ENCODE measurements around the gene WDR12. TPM values are rescaled to one million over a fixed set of nuclear protein-coding genes. Genes with fewer than 3 reads are reported as not detected.
"Not testable (repeated sequence)": the region's sequence is repeated elsewhere in the genome, so short reads cannot be mapped to it uniquely, and the experiment has no call there.

WDR12 gene
- total RNA-seq, 1 donor from 2014 or later, result 33.5 TPM

GRCh38 chr2:202933958-202934357, 22.5 kb upstream of the WDR12 start:
- no peak for TF ChIP-seq CTCF (IDR thresholded peaks at IDR 0.05; ENCODE audit: unreplicated experiment)
- Mint-ChIP-seq H3K36me3 (ENCODE audit: low read depth, unreplicated experiment) (peaks cover 13% of the 10 kb centered on the region), H3K27me3 (ENCODE audit: unreplicated experiment) (peaks cover 2% of the 10 kb centered on the region), H3K4me3 (ENCODE audit: unreplicated experiment) (no peak overlapping the region), H3K9me3 (ENCODE audit: unreplicated experiment) (no peaks in the 10 kb centered on the region), H3K27ac (ENCODE audit: unreplicated experiment) (no peak overlapping the region), H3K4me1 (ENCODE audit: unreplicated experiment) (peaks cover 5% of the 10 kb centered on the region)
- no peak for DNase-seq (ENCODE audit: low spot score)

DNA sequence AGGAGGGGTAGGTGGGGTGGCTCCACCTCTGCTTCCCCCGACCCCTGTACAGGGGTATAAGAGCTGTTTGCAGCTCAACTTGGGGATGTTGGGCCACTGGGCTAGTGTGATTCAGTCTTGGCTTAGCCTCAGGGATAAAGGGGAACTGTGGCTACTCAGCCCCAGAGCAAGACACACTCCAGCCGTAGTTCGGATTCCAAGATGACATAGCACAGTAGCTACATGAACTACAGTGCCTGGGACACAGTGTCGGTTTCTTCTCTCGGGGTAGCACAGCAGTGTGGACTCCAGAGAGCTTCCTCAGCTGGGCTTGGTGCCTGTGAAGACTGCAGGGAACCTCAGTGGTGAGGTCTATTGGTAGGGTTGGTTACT, 21.7 kb upstream of the WDR12 start:
- H3K27me3 Mint-ChIP-seq (ENCODE audit: unreplicated experiment), result peaks cover 2% of the 10 kb centered on the region
- H3K9me3 Mint-ChIP-seq (ENCODE audit: unreplicated experiment), result no peaks in the 10 kb centered on the region
- peaks cover 13% of the 10 kb centered on the region for H3K36me3 Mint-ChIP-seq (ENCODE audit: low read depth, unreplicated experiment)
- no peak overlapping the region for H3K4me3 Mint-ChIP-seq (ENCODE audit: unreplicated experiment)
- no peak overlapping the region for H3K27ac Mint-ChIP-seq (ENCODE audit: unreplicated experiment)
- TF ChIP-seq CTCF (IDR thresholded peaks at IDR 0.05; ENCODE audit: unreplicated experiment), result no peak
- no peak for DNase-seq (ENCODE audit: low spot score)
- H3K4me1 Mint-ChIP-seq (ENCODE audit: unreplicated experiment), result peaks cover 5% of the 10 kb centered on the region

GRCh38 chr2:202932425-202933138, 21.1 kb upstream of the WDR12 start:
- Mint-ChIP-seq H3K4me3 (ENCODE audit: unreplicated experiment) (no peak overlapping the region), H3K36me3 (ENCODE audit: low read depth, unreplicated experiment) (peaks cover 13% of the 10 kb centered on the region), H3K27ac (ENCODE audit: unreplicated experiment) (no peak overlapping the region), H3K9me3 (ENCODE audit: unreplicated experiment) (no peaks in the 10 kb centered on the region), H3K4me1 (ENCODE audit: unreplicated experiment) (peaks cover 5% of the 10 kb centered on the region), H3K27me3 (ENCODE audit: unreplicated experiment) (peaks cover 2% of the 10 kb centered on the region)
- no peak for DNase-seq (ENCODE audit: low spot score)
- TF ChIP-seq CTCF (IDR thresholded peaks at IDR 0.05; ENCODE audit: unreplicated experiment), result no peak

GRCh38 chr2:202918860-202919259, 7.4 kb upstream of the WDR12 start:
- Mint-ChIP-seq H3K27ac (ENCODE audit: unreplicated experiment) (no peak overlapping the region), H3K27me3 (ENCODE audit: unreplicated experiment) (no peaks in the 10 kb centered on the region), H3K9me3 (ENCODE audit: unreplicated experiment) (no peaks in the 10 kb centered on the region), H3K36me3 (ENCODE audit: low read depth, unreplicated experiment) (peaks cover 5% of the 10 kb centered on the region), H3K4me1 (ENCODE audit: unreplicated experiment) (no peaks in the 10 kb centered on the region), H3K4me3 (ENCODE audit: unreplicated experiment) (no peak overlapping the region)
- no peak for TF ChIP-seq CTCF (IDR thresholded peaks at IDR 0.05; ENCODE audit: unreplicated experiment)
- no peak for DNase-seq (ENCODE audit: low spot score)

DNA sequence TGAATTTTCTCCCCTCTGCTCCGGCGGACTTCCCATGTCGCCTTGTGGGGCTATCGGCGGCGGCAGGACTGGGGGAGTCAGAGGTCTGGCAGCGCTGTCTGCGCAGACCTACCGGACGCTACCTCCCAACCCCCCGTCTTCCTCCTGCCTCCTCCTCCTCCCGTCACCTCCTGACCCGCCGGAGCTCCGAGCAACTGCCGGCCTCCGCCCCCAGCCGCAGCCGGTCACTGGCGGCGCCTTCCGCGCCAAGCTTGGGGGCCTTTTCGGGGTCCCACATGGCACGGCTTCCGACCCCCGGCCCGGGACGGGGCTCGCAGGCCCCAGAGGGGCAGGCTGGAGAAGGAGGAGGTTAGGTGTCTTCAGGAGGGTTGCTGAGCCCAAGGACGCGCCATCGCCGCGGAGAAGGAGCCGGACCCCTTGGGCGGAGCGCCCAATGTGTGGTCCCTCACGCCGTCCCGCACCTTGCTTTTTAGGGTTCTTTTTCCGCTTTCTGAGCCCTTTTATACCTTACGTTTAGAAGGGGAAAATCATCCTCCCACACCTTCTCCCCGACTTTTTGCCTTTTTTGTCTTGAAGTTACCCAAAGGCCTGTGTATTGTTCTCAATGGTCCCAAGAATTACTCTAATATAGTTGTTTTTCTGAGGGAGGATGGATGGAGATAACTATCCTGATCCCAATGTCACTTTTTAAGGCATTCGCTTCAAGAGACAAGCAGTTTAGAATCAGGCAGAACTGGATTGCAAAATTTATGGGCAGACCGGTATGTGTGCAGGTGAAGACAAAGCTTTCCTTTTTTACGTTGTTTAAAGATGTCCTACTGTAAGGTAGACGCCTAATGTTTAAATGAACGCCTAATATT, 1.1 kb upstream of the WDR12 start:
- peak overlapping the region; percentile 98 for H3K27ac Mint-ChIP-seq (ENCODE audit: unreplicated experiment)
- H3K4me1 Mint-ChIP-seq (ENCODE audit: unreplicated experiment); H3K36me3 Mint-ChIP-seq (ENCODE audit: low read depth, unreplicated experiment); H3K9me3 Mint-ChIP-seq (ENCODE audit: unreplicated experiment); H3K27me3 Mint-ChIP-seq (ENCODE audit: unreplicated experiment): not testable (repeated sequence)
- DNase-seq (ENCODE audit: low spot score), result peak; percentile 9
- peak overlapping the region; percentile 99 for H3K4me3 Mint-ChIP-seq (ENCODE audit: unreplicated experiment)

Measured in endothelial cell (in vitro differentiated cells).